CD4-positive, CD25-positive, alpha-beta regulatory T cell (primary cell): Measurements from ENCODE around the gene YWHAH. TPM values are rescaled to one million over a fixed set of nuclear protein-coding genes. Genes with fewer than 3 reads are reported as not detected.

ENCODE experiments used
- ATAC-seq, 2 donors: fragments of 150-1000 bp; cut with Tn5 transposase; one replicate each; pipeline ENCODE4 v1.10.0; 2021; ENCODE audit warnings: low read depth in 2 of 2, moderate number of reproducible peaks in 2 of 2, moderate library complexity in 1 of 2
- DNase-seq, 3 donors: peaks; one replicate each; pipeline versions ENCODE4 v3.0.0 to v3.0.0-alpha.2; 2012 to 2022; ENCODE audit warnings: mixed read lengths in 1 of 3
- H3K27ac ChIP-seq: one replicate; pipeline ENCODE4 v1.7.0; 2013; ENCODE audit warnings: mild to moderate bottlenecking, low read length; ENCODE audit not compliant: insufficient read depth, poor library complexity, severe bottlenecking
- H3K27me3 ChIP-seq: one replicate; pipeline ENCODE4 v1.7.0; 2013; ENCODE audit warnings: low read length; ENCODE audit not compliant: control insufficient read depth, insufficient read depth
- H3K36me3 ChIP-seq: one replicate; pipeline ENCODE4 v1.7.0; 2013; ENCODE audit warnings: mild to moderate bottlenecking, low read length, moderate library complexity; ENCODE audit not compliant: control insufficient read depth, insufficient read depth
- H3K4me1 ChIP-seq: 2 replicates; pipeline ENCODE4 v1.7.0; 2013; ENCODE audit warnings: mild to moderate bottlenecking, low read length; ENCODE audit not compliant: insufficient read depth, control insufficient read depth, poor library complexity, severe bottlenecking
- H3K4me3 ChIP-seq: one replicate; pipeline ENCODE4 v1.7.0; 2013; ENCODE audit warnings: low read depth, mild to moderate bottlenecking, low read length, moderate library complexity
- H3K9me3 ChIP-seq, 2 experiments: 1 replicate in 1 of 2; 2 replicates in 1 of 2; pipeline ENCODE4 v1.7.0; 2013; ENCODE audit warnings: low read length in 2 of 2, mild to moderate bottlenecking in 1 of 2, moderate library complexity in 1 of 2; ENCODE audit not compliant: control insufficient read depth in 2 of 2
- H3K27ac Mint-ChIP-seq, 3 donors: one replicate each; pipeline ENCODE4 v1.8.0; 2020 to 2022; ENCODE audit warnings: mild to moderate bottlenecking in 3 of 3, mixed read lengths in 3 of 3, moderate library complexity in 2 of 3
- H3K27me3 Mint-ChIP-seq: one replicate; pipeline ENCODE4 v1.8.0; 2022; ENCODE audit warnings: mild to moderate bottlenecking, mixed read lengths
- H3K36me3 Mint-ChIP-seq: one replicate; pipeline ENCODE4 v1.8.0; 2020; ENCODE audit warnings: mixed read lengths
- H3K4me1 Mint-ChIP-seq, 4 donors: one replicate each; pipeline ENCODE4 v1.8.0; 2020 to 2022; ENCODE audit warnings: mixed read lengths in 4 of 4, mild to moderate bottlenecking in 1 of 4
- H3K4me3 Mint-ChIP-seq, 4 donors: one replicate each; pipeline ENCODE4 v1.8.0; 2020 to 2022; ENCODE audit warnings: mild to moderate bottlenecking in 4 of 4, mixed read lengths in 4 of 4, moderate library complexity in 3 of 4
- H3K9me3 Mint-ChIP-seq, 7 donors: one replicate each; pipeline ENCODE4 v1.8.0; 2020 to 2022; ENCODE audit warnings: mixed read lengths in 7 of 7, mild to moderate bottlenecking in 3 of 7, moderate library complexity in 2 of 7
- polyA plus RNA-seq, 4 donors: library from polyadenylated mRNA; unstranded; fragments of 300-500 nt; fragmentation: Illumina TruSeq; gene quantifications; one replicate each; pipeline ENCODE4 v1.2.3, GENCODE V29; 2021
- total RNA-seq: library from RNA; stranded (reverse); gene quantifications from one replicate; pipeline ENCODE4 v1.2.3, GENCODE V29; 2022

Gene YWHAH
- total and polyA plus RNA-seq, 5 donors from 2014 or later = 57.5 to 186 (median 99.1) TPM

- H3K4me3 Mint-ChIP-seq = no peak overlapping the region
- H3K27me3 Mint-ChIP-seq = no peaks in the 10 kb centered on the region
- H3K27ac ChIP-seq = peak overlapping the region; percentile 89
- peaks cover 3% of the 10 kb centered on the region for H3K36me3 Mint-ChIP-seq
- peak overlapping the region; percentile 80 for H3K4me3 ChIP-seq
- peak in 1 of 3 donors; percentile 52 for DNase-seq
- H3K4me1 ChIP-seq = peaks cover 33% of the 10 kb centered on the region
- no peaks in the 10 kb centered on the region for H3K9me3 ChIP-seq
- H3K36me3 ChIP-seq = peaks cover 11% of the 10 kb centered on the region
- no peaks in the 10 kb centered on the region for H3K27me3 ChIP-seq
- no peaks in the 10 kb centered on the region for H3K9me3 Mint-ChIP-seq
- H3K4me1 Mint-ChIP-seq = peaks cover 5 to 31% (median 10%) of the 10 kb centered on the region in 4 donors
- H3K27ac Mint-ChIP-seq = no peak overlapping the region
- ATAC-seq = no peak
These were observed 1.1 kb downstream of the YWHAH start for GRCh38 chr22:31945443-31945855.

DNA sequence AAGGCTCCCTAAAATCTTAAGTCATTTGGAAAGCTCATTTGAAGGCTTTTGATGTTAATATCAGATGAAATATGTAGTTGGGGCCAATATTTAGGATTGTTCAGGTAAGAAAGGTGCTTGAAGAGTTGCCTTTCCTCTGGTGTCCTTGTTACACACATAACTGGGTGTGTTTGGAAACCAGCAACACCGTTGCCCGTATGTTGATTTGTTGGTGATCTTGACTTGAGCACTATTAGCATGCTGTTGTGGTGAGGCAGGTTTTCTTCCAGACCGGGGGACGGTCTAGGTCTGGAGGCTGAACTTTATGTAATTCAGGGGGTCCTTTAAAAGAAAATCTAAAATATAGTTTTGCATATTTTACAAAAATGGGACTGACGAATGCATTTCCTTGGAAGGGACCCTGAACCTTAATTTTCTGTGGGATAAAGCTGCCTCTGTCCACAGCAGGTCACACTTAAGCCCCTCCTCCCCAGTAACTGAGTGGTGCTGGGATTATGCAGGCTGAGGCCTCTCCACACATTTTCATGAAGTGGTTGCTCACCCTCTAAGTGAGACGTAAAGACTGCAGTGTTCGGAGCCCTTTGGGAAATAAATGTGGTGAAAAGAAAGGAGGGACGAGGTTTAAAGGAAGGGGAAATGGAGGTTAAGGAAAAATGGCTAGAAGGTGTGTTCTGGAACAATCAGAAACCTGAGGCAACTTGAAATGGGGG, 1.8 kb downstream of the YWHAH start:
- DNase-seq (no peak), ATAC-seq (no peak)
- H3K4me3 ChIP-seq = peak overlapping the region; percentile 80
- no peaks in the 10 kb centered on the region for H3K27me3 ChIP-seq
- peaks cover 14% of the 10 kb centered on the region for H3K36me3 ChIP-seq
- H3K4me1 Mint-ChIP-seq = peaks cover 7 to 37% (median 14%) of the 10 kb centered on the region in 4 donors
- H3K27ac ChIP-seq = peak overlapping the region; percentile 89
- H3K9me3 Mint-ChIP-seq = no peaks in the 10 kb centered on the region
- peaks cover 40% of the 10 kb centered on the region for H3K4me1 ChIP-seq
- no peaks in the 10 kb centered on the region for H3K9me3 ChIP-seq
- no peaks in the 10 kb centered on the region for H3K27me3 Mint-ChIP-seq
- no peak overlapping the region for H3K4me3 Mint-ChIP-seq
- no peak overlapping the region for H3K27ac Mint-ChIP-seq
- H3K36me3 Mint-ChIP-seq = peaks cover 3% of the 10 kb centered on the region

GRCh38 chr22:31947296-31947695, 3.0 kb downstream of the YWHAH start:
- H3K27me3 Mint-ChIP-seq = no peaks in the 10 kb centered on the region
- no peaks in the 10 kb centered on the region for H3K27me3 ChIP-seq
- H3K9me3 ChIP-seq = no peaks in the 10 kb centered on the region
- DNase-seq (peak in 2 of 3 donors; percentile 69 to 85), ATAC-seq (peak; percentile 49 to 52)
- H3K4me1 ChIP-seq = peaks cover 52% of the 10 kb centered on the region
- H3K4me3 Mint-ChIP-seq = peak overlapping the region; percentile 14 to 82 (median 61)
- H3K27ac ChIP-seq = peak overlapping the region; percentile 89
- H3K9me3 Mint-ChIP-seq = peaks cover 0 to 1% (median 0%) of the 10 kb centered on the region in 7 donors
- peak overlapping the region; percentile 7 to 78 (median 64) for H3K27ac Mint-ChIP-seq
- H3K36me3 Mint-ChIP-seq = peaks cover 3% of the 10 kb centered on the region
- H3K36me3 ChIP-seq = peaks cover 14% of the 10 kb centered on the region
- H3K4me1 Mint-ChIP-seq = peaks cover 17 to 45% (median 25%) of the 10 kb centered on the region in 4 donors
- peak overlapping the region; percentile 43 for H3K4me3 ChIP-seq

- Histone ChIP-seq H3K27ac (no peak overlapping the region), H3K9me3 (no peaks in the 10 kb centered on the region), H3K27me3 (no peaks in the 10 kb centered on the region), H3K4me1 (peaks cover 59% of the 10 kb centered on the region), H3K36me3 (peaks cover 16% of the 10 kb centered on the region), H3K4me3 (no peak overlapping the region)
- Mint-ChIP-seq H3K4me1 (peaks cover 17 to 51% (median 28%) of the 10 kb centered on the region in 4 donors), H3K36me3 (peaks cover 3% of the 10 kb centered on the region), H3K9me3 (peaks cover 0 to 1% (median 0%) of the 10 kb centered on the region in 7 donors), H3K4me3 (no peak overlapping the region), H3K27me3 (no peaks in the 10 kb centered on the region), H3K27ac (peak overlapping the region in 1 of 3 donors; percentile 14)
- ATAC-seq (no peak), DNase-seq (no peak)
These were observed 3.7 kb downstream of the YWHAH start for GRCh38 chr22:31948002-31948401.

GRCh38 chr22:31950226-31950625, 5.9 kb downstream of the YWHAH start:
- Histone ChIP-seq H3K36me3 (peaks cover 16% of the 10 kb centered on the region), H3K4me3 (no peak overlapping the region), H3K27me3 (no peaks in the 10 kb centered on the region), H3K27ac (peak overlapping the region; percentile 7), H3K4me1 (peaks cover 70% of the 10 kb centered on the region), H3K9me3 (no peaks in the 10 kb centered on the region)
- Mint-ChIP-seq H3K36me3 (peaks cover 3% of the 10 kb centered on the region), H3K9me3 (peaks cover 0 to 1% (median 0%) of the 10 kb centered on the region in 7 donors), H3K27me3 (no peaks in the 10 kb centered on the region), H3K4me1 (peaks cover 27 to 63% (median 48%) of the 10 kb centered on the region in 4 donors), H3K27ac (no peak overlapping the region), H3K4me3 (no peak overlapping the region)
- DNase-seq (no peak), ATAC-seq (no peak)

DNA sequence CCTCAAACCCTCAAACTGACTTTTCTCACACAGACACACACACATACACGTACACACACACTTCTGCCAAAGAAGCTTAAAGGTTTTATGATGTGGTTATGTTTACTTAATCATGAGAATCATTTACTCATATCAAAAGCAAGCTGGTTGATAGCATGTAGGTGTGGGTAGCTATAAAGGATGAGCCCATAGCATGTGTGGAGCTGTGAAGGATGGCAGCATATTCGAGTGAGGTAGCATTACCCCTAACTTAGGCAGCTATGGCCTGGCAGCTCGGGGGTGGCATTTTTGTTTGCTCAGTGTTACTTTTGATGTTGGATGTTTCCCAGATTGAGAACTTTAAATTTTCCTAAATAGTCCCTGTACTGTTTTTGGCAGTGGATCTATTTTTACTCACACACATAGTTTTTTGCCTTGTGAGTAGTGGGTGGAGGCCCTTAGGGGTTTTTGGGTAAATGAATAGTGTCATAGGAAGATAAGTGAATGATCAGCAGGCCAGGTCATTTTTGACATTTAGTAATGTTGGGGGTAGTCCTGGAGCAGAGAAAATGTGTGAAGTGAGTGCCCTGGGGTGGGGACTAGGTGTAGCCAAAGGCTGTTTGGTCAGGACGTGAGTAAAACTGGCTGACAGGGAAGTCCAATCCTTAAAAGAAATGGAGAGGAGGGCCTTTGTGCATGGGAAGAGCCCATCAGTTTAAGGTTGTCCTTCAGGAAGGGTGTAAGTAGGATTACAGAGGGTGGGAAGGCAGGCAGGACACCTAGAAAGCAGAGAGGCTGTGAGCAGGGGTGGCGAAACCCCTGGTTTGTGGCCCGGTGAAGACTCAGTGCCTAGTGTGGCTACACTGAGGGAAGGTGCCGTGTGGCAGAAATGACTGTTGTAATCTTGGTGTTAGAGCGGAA, 7.1 kb downstream of the YWHAH start:
- Mint-ChIP-seq H3K27ac (peak overlapping the region; percentile 61 to 86 (median 78)), H3K4me1 (peaks cover 37 to 75% (median 58%) of the 10 kb centered on the region in 4 donors), H3K27me3 (no peaks in the 10 kb centered on the region), H3K36me3 (peaks cover 7% of the 10 kb centered on the region), H3K4me3 (peak overlapping the region in 3 of 4 donors; percentile 54 to 71 (median 58)), H3K9me3 (peaks cover 0 to 1% (median 0%) of the 10 kb centered on the region in 7 donors)
- DNase-seq (no peak), ATAC-seq (no peak)
- H3K36me3 ChIP-seq = peaks cover 20% of the 10 kb centered on the region
- H3K4me3 ChIP-seq = peak overlapping the region; percentile 38
- H3K27me3 ChIP-seq = no peaks in the 10 kb centered on the region
- H3K4me1 ChIP-seq = peaks cover 70% of the 10 kb centered on the region
- H3K27ac ChIP-seq = peak overlapping the region; percentile 59
- H3K9me3 ChIP-seq = no peaks in the 10 kb centered on the region

DNA sequence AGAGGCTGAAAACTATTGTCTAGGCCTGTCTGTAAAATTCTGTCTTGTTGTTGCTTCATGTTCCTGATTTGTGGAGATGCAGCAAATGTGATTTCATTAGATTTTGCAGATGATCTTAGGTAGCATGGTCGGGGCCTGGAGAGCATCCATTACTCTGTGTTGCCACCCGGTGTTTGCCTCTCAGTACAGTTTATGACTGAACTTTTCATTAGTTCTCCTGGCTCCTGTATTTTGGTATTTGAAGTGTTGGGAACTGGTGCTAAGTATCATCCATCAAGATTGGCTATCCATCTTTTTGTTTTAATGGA, 7.7 kb downstream of the YWHAH start:
- Mint-ChIP-seq H3K4me1 (peaks cover 37 to 79% (median 63%) of the 10 kb centered on the region in 4 donors), H3K4me3 (peak overlapping the region in 3 of 4 donors; percentile 54 to 71 (median 58)), H3K9me3 (peaks cover 0 to 1% (median 0%) of the 10 kb centered on the region in 7 donors), H3K27ac (peak overlapping the region in 2 of 3 donors; percentile 78 to 86), H3K36me3 (peaks cover 7% of the 10 kb centered on the region), H3K27me3 (no peaks in the 10 kb centered on the region)
- Histone ChIP-seq H3K4me1 (peaks cover 70% of the 10 kb centered on the region), H3K27me3 (no peaks in the 10 kb centered on the region), H3K27ac (peak overlapping the region; percentile 59), H3K36me3 (peaks cover 26% of the 10 kb centered on the region), H3K9me3 (no peaks in the 10 kb centered on the region), H3K4me3 (peak overlapping the region; percentile 38)
- no peak for ATAC-seq
- no peak for DNase-seq
